ENCODE results near the gene OR1N2. TPM values are rescaled to one million over a fixed set of nuclear protein-coding genes. Genes with fewer than 3 reads are reported as not detected.
"Not testable (repeated sequence)": the region's sequence is repeated elsewhere in the genome, so short reads cannot be mapped to it uniquely, and the experiment has no call there.

OR1N2 gene
- total RNA-seq, 2 donors from 2014 or later, result 1.1 TPM; not detected in 1

GRCh38 chr9:122519376-122519775 is 33.5 kb upstream of the OR1N2 start:
- no peak for TF ChIP-seq CTCF (IDR thresholded peaks at IDR 0.05)
- Histone ChIP-seq H3K27ac (no peak overlapping the region), H3K27me3 (replicated peaks; ENCODE audit: insufficient read depth) (no peaks in the 10 kb centered on the region), H3K36me3 (no peaks in the 10 kb centered on the region), H3K9me3 (no peaks in the 10 kb centered on the region), H3K4me3 (no peak overlapping the region), H3K4me1 (ENCODE audit: control insufficient read depth in 1 of 2, low read depth in 2 of 2) (no peaks in the 10 kb centered on the region)
- no peak for ATAC-seq (ENCODE audit: insufficient number of reproducible peaks, low FRiP score, low read depth)
- no peak for DNase-seq (ENCODE audit: low spot score)

- Histone ChIP-seq H3K4me3 (no peak overlapping the region), H3K27me3 (replicated peaks; ENCODE audit: insufficient read depth) (no peaks in the 10 kb centered on the region), H3K9me3 (no peaks in the 10 kb centered on the region), H3K27ac (no peak overlapping the region), H3K4me1 (ENCODE audit: control insufficient read depth in 1 of 2, low read depth in 2 of 2) (no peaks in the 10 kb centered on the region), H3K36me3 (no peaks in the 10 kb centered on the region)
- TF ChIP-seq CTCF (IDR thresholded peaks at IDR 0.05), result no peak
- ATAC-seq (ENCODE audit: insufficient number of reproducible peaks, low FRiP score, low read depth) (no peak), DNase-seq (ENCODE audit: low spot score) (no peak)
Observed at GRCh38 chr9:122526602-122527001, 26.3 kb upstream of the OR1N2 start.

- Histone ChIP-seq H3K27ac (no peak within 1 kb of the TSS), H3K36me3 (no peaks in the 10 kb centered on the region), H3K4me3 (no peak within 1 kb of the TSS), H3K9me3 (no peaks in the 10 kb centered on the region), H3K27me3 (replicated peaks; ENCODE audit: insufficient read depth) (no peaks in the 10 kb centered on the region), H3K4me1 (ENCODE audit: control insufficient read depth in 1 of 2, low read depth in 2 of 2) (no peaks in the 10 kb centered on the region)
- ATAC-seq (ENCODE audit: insufficient number of reproducible peaks, low FRiP score, low read depth), result no peak
- no peak for TF ChIP-seq CTCF (IDR thresholded peaks at IDR 0.05)
- DNase-seq (ENCODE audit: low spot score), result no peak
Observed at GRCh38 chr9:122527193-122527592, 25.7 kb upstream of the OR1N2 start, which contains the start of gene OR1N1. OR1N1 (minus strand) TSS chr9:122527293; CDS start chr9:122527293, 0 bp downstream.

GRCh38 chr9:122531157-122531556 is 21.8 kb upstream of the OR1N2 start:
- not testable (repeated sequence) for ATAC-seq (ENCODE audit: insufficient number of reproducible peaks, low FRiP score, low read depth); H3K4me3 ChIP-seq; H3K4me1 ChIP-seq (ENCODE audit: control insufficient read depth in 1 of 2, low read depth in 2 of 2); DNase-seq (ENCODE audit: low spot score); H3K36me3 ChIP-seq; H3K27ac ChIP-seq; H3K9me3 ChIP-seq; H3K27me3 ChIP-seq (replicated peaks; ENCODE audit: insufficient read depth)

- no peaks in the 10 kb centered on the region for H3K27me3 ChIP-seq (replicated peaks; ENCODE audit: insufficient read depth)
- no peak overlapping the region for H3K27ac ChIP-seq
- H3K4me3 ChIP-seq, result no peak overlapping the region
- H3K4me1 ChIP-seq (ENCODE audit: control insufficient read depth in 1 of 2, low read depth in 2 of 2), result no peaks in the 10 kb centered on the region
- TF ChIP-seq CTCF (IDR thresholded peaks at IDR 0.05), result no peak
- no peak for DNase-seq (ENCODE audit: low spot score)
- H3K9me3 ChIP-seq, result no peaks in the 10 kb centered on the region
- H3K36me3 ChIP-seq, result no peaks in the 10 kb centered on the region
- no peak for ATAC-seq (ENCODE audit: insufficient number of reproducible peaks, low FRiP score, low read depth)
Observed at GRCh38 chr9:122536134-122536533, 16.8 kb upstream of the OR1N2 start.

GRCh38 chr9:122537066-122537465 is 15.8 kb upstream of the OR1N2 start:
- not testable (repeated sequence) for H3K27ac ChIP-seq; DNase-seq (ENCODE audit: low spot score); H3K36me3 ChIP-seq; H3K4me1 ChIP-seq (ENCODE audit: control insufficient read depth in 1 of 2, low read depth in 2 of 2); ATAC-seq (ENCODE audit: insufficient number of reproducible peaks, low FRiP score, low read depth); H3K9me3 ChIP-seq; H3K27me3 ChIP-seq (replicated peaks; ENCODE audit: insufficient read depth); H3K4me3 ChIP-seq
